DOHH2 (cell line): ENCODE results near the gene UBE2K.
A peak's percentile ranks its signal among the peaks of the same experiment; 100 is the strongest.

Source experiments
- H3F3A ChIP-seq: fragments of 200-600 bp; sonication (generic), shearing (Covaris generic); 2 replicates; pipeline ENCODE4 v1.6.0; 2016; ENCODE audit warnings: antibody characterized with exemption, mild to moderate bottlenecking; ENCODE audit not compliant: control insufficient read depth, insufficient read depth
- H3K27ac ChIP-seq: fragments of 200-600 bp; sonication (generic); 2 replicates; pipeline ENCODE4 v1.5.1; 2014; ENCODE audit warnings: low read depth, mild to moderate bottlenecking, low read length, moderate library complexity
- H3K27me3 ChIP-seq: fragments of 200-600 bp; sonication (generic); 2 replicates; pipeline ENCODE4 v1.6.1; 2014; ENCODE audit warnings: mild to moderate bottlenecking, low read length, mixed read lengths; ENCODE audit not compliant: control insufficient read depth
- H3K36me3 ChIP-seq: fragments of 200-600 bp; sonication (generic); 2 replicates; pipeline ENCODE4 v1.6.1; 2014; ENCODE audit warnings: mild to moderate bottlenecking, low read length, moderate library complexity, mixed read lengths; ENCODE audit not compliant: control insufficient read depth
- H3K4me1 ChIP-seq: fragments of 200-600 bp; sonication (generic); 2 replicates; pipeline ENCODE4 v1.6.1; 2014; ENCODE audit warnings: mild to moderate bottlenecking, low read length, mixed read lengths; ENCODE audit not compliant: control insufficient read depth
- H3K4me2 ChIP-seq: fragments of 200-600 bp; sonication (generic); 2 replicates; pipeline ENCODE4 v1.6.0; 2014; ENCODE audit warnings: mild to moderate bottlenecking, low read length, moderate library complexity
- H3K4me3 ChIP-seq: fragments of 200-600 bp; sonication (generic); 2 replicates; pipeline ENCODE4 v1.5.1; 2014; ENCODE audit warnings: mild to moderate bottlenecking, low read length, mixed read lengths
- H3K79me2 ChIP-seq: fragments of 200-600 bp; sonication (generic); 2 replicates; pipeline ENCODE4 v1.6.1; 2014; ENCODE audit warnings: mild to moderate bottlenecking, low read length, mixed read lengths; ENCODE audit not compliant: control insufficient read depth
- H3K9me2 ChIP-seq: fragments of 200-600 bp; sonication (generic); replicated peaks from 2 replicates; pipeline ENCODE4 v1.6.1; 2014; ENCODE audit warnings: mild to moderate bottlenecking, low read length, mixed read lengths; ENCODE audit not compliant: control insufficient read depth
- H3K9me3 ChIP-seq: fragments of 200-600 bp; sonication (generic); 2 replicates; pipeline ENCODE4 v1.6.1; 2014; ENCODE audit warnings: antibody characterized with exemption, low read length, mixed read lengths; ENCODE audit not compliant: control insufficient read depth, insufficient read depth
- H4K20me1 ChIP-seq: fragments of 200-600 bp; sonication (generic); 2 replicates; pipeline ENCODE4 v1.6.0; 2014; ENCODE audit warnings: low read depth, mild to moderate bottlenecking, antibody characterized with exemption, low read length, moderate library complexity; ENCODE audit not compliant: control insufficient read depth, insufficient read depth
- CTCF ChIP-seq: fragments of 200-600 bp; sonication (generic); IDR thresholded peaks from one replicate; pipeline ENCODE4 v1.5.1; 2014; ENCODE audit warnings: antibody characterized with exemption, mild to moderate bottlenecking, low read depth, low read length; ENCODE audit not compliant: poor library complexity, severe bottlenecking
- EZH2phosphoT487 ChIP-seq: fragments of 200-600 bp; sonication (generic); IDR thresholded peaks from 2 replicates; pipeline ENCODE4 v1.6.1; 2017; ENCODE audit warnings: borderline replicate concordance, mild to moderate bottlenecking, antibody characterized with exemption, low read length, moderate library complexity, mixed read lengths

The UBE2K gene

GRCh38 chr4:39745920-39746319, 48.0 kb downstream of the UBE2K start:
- TF ChIP-seq EZH2phosphoT487 (no peak), CTCF (no peak)
- H3F3A ChIP-seq, result peaks cover 11% of the 10 kb centered on the region
- H3K27ac ChIP-seq, result no peak overlapping the region
- H3K4me3 ChIP-seq, result no peak overlapping the region
- H3K27me3 ChIP-seq, result no peaks in the 10 kb centered on the region
- H4K20me1 ChIP-seq, result no peaks in the 10 kb centered on the region
- no peak overlapping the region for H3K4me2 ChIP-seq
- H3K9me2 ChIP-seq, result no peaks in the 10 kb centered on the region
- H3K36me3 ChIP-seq, result peaks cover 30% of the 10 kb centered on the region
- H3K4me1 ChIP-seq, result no peaks in the 10 kb centered on the region
- H3K9me3 ChIP-seq, result no peaks in the 10 kb centered on the region
- H3K79me2 ChIP-seq, result peaks cover 26% of the 10 kb centered on the region

DNA sequence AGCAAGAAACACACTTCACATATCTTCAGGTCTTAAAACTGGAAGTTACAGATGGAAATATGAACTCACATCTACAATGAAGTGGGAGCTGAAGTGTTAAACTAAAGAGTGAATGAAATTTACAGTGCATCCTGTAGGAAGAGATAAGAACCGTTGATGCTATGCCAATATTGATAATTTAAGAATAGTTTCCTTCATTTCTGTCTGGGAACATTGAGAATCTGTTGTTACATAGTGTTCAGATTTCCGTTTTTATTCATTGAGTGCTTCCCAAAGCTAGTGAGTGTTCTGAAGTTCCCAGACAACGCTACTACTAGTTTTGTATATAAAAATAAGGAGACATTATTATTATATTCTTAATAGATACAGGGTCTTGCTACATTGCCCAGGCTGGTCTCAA, 52.3 kb downstream of the UBE2K start:
- Histone ChIP-seq H4K20me1 (no peaks in the 10 kb centered on the region), H3K4me1 (peaks cover 28% of the 10 kb centered on the region), H3K79me2 (peaks cover 41% of the 10 kb centered on the region), H3K4me3 (no peak overlapping the region), H3K27me3 (no peaks in the 10 kb centered on the region), H3K27ac (no peak overlapping the region), H3K4me2 (no peak overlapping the region), H3K9me3 (no peaks in the 10 kb centered on the region), H3F3A (peaks cover 23% of the 10 kb centered on the region), H3K36me3 (peaks cover 50% of the 10 kb centered on the region), H3K9me2 (no peaks in the 10 kb centered on the region)
- no peak for TF ChIP-seq CTCF
- no peak for TF ChIP-seq EZH2phosphoT487

GRCh38 chr4:39754309-39754708, 56.4 kb downstream of the UBE2K start:
- H3K36me3 ChIP-seq, result peaks cover 61% of the 10 kb centered on the region
- peak overlapping the region; percentile 55 for H3K4me3 ChIP-seq
- H3K4me1 ChIP-seq, result peaks cover 33% of the 10 kb centered on the region
- H3K79me2 ChIP-seq, result peaks cover 33% of the 10 kb centered on the region
- H3K9me3 ChIP-seq, result no peaks in the 10 kb centered on the region
- no peaks in the 10 kb centered on the region for H4K20me1 ChIP-seq
- no peaks in the 10 kb centered on the region for H3K27me3 ChIP-seq
- H3K9me2 ChIP-seq, result no peaks in the 10 kb centered on the region
- peak overlapping the region; percentile 81 for H3K4me2 ChIP-seq
- H3F3A ChIP-seq, result peaks cover 19% of the 10 kb centered on the region
- TF ChIP-seq CTCF, result no peak
- TF ChIP-seq EZH2phosphoT487, result no peak
- H3K27ac ChIP-seq, result peak overlapping the region; percentile 71
